Gastroesophageal sphincter (tissue), 3 donors: ENCODE measurements around the gene ALKBH3.

Source experiments
- CTCF ChIP-seq, 4 experiments: fragments of 200-600 bp in 2 of 4; fragments of 450-650 bp in 2 of 4; sonication (generic) in 1 of 4; IDR thresholded peaks; one replicate each; pipeline ENCODE4 v1.5.1; 2017 to 2019; ENCODE audit warnings: antibody characterized with exemption in 4 of 4, mild to moderate bottlenecking in 2 of 4, moderate library complexity in 2 of 4
- POLR2A ChIP-seq, 2 donors: fragments of 450-650 bp; IDR thresholded peaks; one replicate each; pipeline ENCODE4 v1.6.1; 2017; ENCODE audit warnings: antibody characterized with exemption in 2 of 2, mild to moderate bottlenecking in 2 of 2, moderate library complexity in 1 of 2

- no peak for TF ChIP-seq CTCF (IDR thresholded peaks at IDR 0.05)
- TF ChIP-seq POLR2A (IDR thresholded peaks at IDR 0.05), result no peak
These were observed 74.9 kb downstream of the ALKBH3 start for GRCh38 chr11:43955381-43956118.
